WERI-Rb-1 (cell line): ENCODE measurements around the gene HORMAD2.
A peak's percentile ranks its signal among the peaks of the same experiment; 100 is the strongest.

ENCODE experiments used
- DNase-seq: peaks from one replicate; pipeline ENCODE4 v3.0.0-alpha.2; 2020
- H3K27ac ChIP-seq: fragments of 250-450 bp; sonication (Bioruptor Pico); 2 replicates; pipeline ENCODE4 v1.5.1; 2020; ENCODE audit warnings: mild to moderate bottlenecking, moderate library complexity
- H3K27me3 ChIP-seq: fragments of 250-450 bp; sonication (Bioruptor Pico); 2 replicates; pipeline ENCODE4 v1.5.1; 2021; ENCODE audit warnings: mild to moderate bottlenecking, low read depth, moderate library complexity; ENCODE audit not compliant: insufficient read depth, severe bottlenecking
- H3K36me3 ChIP-seq: fragments of 250-450 bp; sonication (Bioruptor Pico); 2 replicates; pipeline ENCODE4 v1.5.1; 2020; ENCODE audit warnings: mild to moderate bottlenecking, moderate library complexity
- H3K4me3 ChIP-seq: 2 replicates; pipeline ENCODE4 v1.5.1; 2011; ENCODE audit warnings: low read depth, mild to moderate bottlenecking, control low read depth, low read length
- H3K9me3 ChIP-seq: fragments of 250-450 bp; sonication (Bioruptor Pico); 2 replicates; pipeline ENCODE4 v1.5.1; 2021; ENCODE audit warnings: mild to moderate bottlenecking, moderate library complexity; ENCODE audit not compliant: severe bottlenecking
- CTCF ChIP-seq: IDR thresholded peaks from 2 replicates; pipeline ENCODE4 v1.5.1; 2011; ENCODE audit warnings: low read depth, mild to moderate bottlenecking, control low read depth, inconsistent platforms, low read length

HORMAD2 gene

GRCh38 chr22:30191040-30191701 is 110.9 kb downstream of the HORMAD2 start:
- Histone ChIP-seq H3K27ac (no peak overlapping the region), H3K27me3 (no peaks in the 10 kb centered on the region), H3K4me3 (no peak overlapping the region), H3K9me3 (no peaks in the 10 kb centered on the region), H3K36me3 (no peaks in the 10 kb centered on the region)
- no peak for DNase-seq
- TF ChIP-seq CTCF = no peak

GRCh38 chr22:30192427-30192826 is 112.2 kb downstream of the HORMAD2 start:
- no peak overlapping the region for H3K27ac ChIP-seq
- H3K4me3 ChIP-seq = no peak overlapping the region
- H3K27me3 ChIP-seq = no peaks in the 10 kb centered on the region
- no peaks in the 10 kb centered on the region for H3K36me3 ChIP-seq
- TF ChIP-seq CTCF = no peak
- DNase-seq = no peak
- no peaks in the 10 kb centered on the region for H3K9me3 ChIP-seq

GRCh38 chr22:30193031-30193775 is 112.9 kb downstream of the HORMAD2 start:
- Histone ChIP-seq H3K4me3 (no peak overlapping the region), H3K36me3 (no peaks in the 10 kb centered on the region), H3K27ac (no peak overlapping the region), H3K9me3 (no peaks in the 10 kb centered on the region), H3K27me3 (no peaks in the 10 kb centered on the region)
- DNase-seq = no peak
- no peak for TF ChIP-seq CTCF

DNA sequence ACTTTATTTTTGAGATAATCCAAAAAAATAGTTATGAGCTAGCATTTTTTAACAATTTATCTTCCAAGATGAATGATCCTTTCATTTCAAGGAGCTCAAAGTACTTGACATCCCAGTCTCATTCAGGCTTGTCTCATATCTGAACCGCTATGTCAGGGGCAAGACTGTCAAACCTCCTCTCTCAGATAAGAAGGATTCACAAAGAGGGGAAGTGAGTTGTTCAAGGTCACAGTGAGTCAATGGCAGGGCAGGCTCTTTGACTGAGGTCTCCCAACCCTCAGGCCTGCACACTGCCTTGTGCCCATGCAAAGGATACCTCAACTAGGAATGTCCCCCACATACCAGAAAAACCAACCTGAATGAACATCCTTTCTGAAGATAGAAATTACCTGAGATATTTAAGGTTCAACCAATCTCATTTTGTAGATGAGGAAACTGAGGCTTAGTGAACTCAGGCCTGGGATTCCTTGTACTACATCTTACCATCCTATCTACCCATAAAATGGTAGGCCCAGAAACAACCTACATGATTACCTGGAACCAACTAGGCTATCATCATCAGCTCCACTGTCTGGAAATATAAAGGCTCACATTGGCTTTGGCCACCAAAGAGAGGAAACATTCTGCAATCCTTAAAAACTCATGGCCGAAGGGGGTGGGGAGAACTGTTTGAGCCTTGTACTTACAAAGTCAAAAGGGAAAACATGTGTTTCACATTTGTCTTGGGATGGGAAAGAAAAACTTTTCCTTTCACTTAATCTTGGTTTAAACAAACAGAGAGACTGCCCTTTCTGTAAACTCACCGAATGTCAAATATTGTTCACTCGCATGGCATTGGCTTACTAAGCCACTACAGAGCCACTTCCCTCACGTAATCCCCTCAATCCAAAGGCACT is 115.2 kb downstream of the HORMAD2 start:
- Histone ChIP-seq H3K27me3 (no peaks in the 10 kb centered on the region), H3K36me3 (no peaks in the 10 kb centered on the region), H3K27ac (no peak overlapping the region), H3K4me3 (peak overlapping the region; percentile 35; the same call in 1 of the 2 replicates), H3K9me3 (no peaks in the 10 kb centered on the region)
- no peak for TF ChIP-seq CTCF
- no peak for DNase-seq

GRCh38 chr22:30196141-30196879 is 116.0 kb downstream of the HORMAD2 start:
- H3K27me3 ChIP-seq = no peaks in the 10 kb centered on the region
- H3K4me3 ChIP-seq = peak overlapping the region; percentile 35
- H3K9me3 ChIP-seq = no peaks in the 10 kb centered on the region
- H3K36me3 ChIP-seq = no peaks in the 10 kb centered on the region
- TF ChIP-seq CTCF = no peak
- H3K27ac ChIP-seq = no peak overlapping the region
- DNase-seq = peak; percentile 59
